HEK293 (cell line): Measurements from ENCODE around the gene FERMT1.

ENCODE experiments used
- CTCF ChIA-PET: fragments of 350-600 bp; formaldehyde crosslinking; extraction: SDS; loops from one replicate; lab custom pipeline; 2021; ENCODE audit warnings: antibody characterized with exemption; lab: Yijun Ruan, JAX
- POLR2A ChIA-PET: fragments of 300-600 bp; formaldehyde crosslinking; extraction: SDS; loops from one replicate; lab custom pipeline; 2020; ENCODE audit warnings: antibody characterized with exemption, inconsistent platforms; lab: Yijun Ruan, JAX
- H3K27ac ChIP-seq: fragments of 200-500 bp; sonication (Bioruptor generic); 2 replicates; pipeline ENCODE4 v1.5.1; 2014; ENCODE audit warnings: low read depth, low read length, control low read depth, inconsistent platforms; ENCODE audit errors: extremely low read depth
- H3K36me3 ChIP-seq, 2 experiments: fragments of 200-500 bp in 1 of 2; sonication (Bioruptor generic) in 1 of 2; 1 replicate in 1 of 2; 2 replicates in 1 of 2; pipeline ENCODE4 v1.5.1; 2014 to 2017; ENCODE audit warnings: inconsistent platforms in 2 of 2, low read length in 2 of 2; ENCODE audit not compliant: control insufficient read depth in 2 of 2, insufficient read depth in 1 of 2
- H3K4me1 ChIP-seq: fragments of 200-500 bp; sonication (Bioruptor generic); 2 replicates; pipeline ENCODE4 v1.5.1; 2014; ENCODE audit warnings: mild to moderate bottlenecking, low read length, inconsistent platforms; ENCODE audit not compliant: control insufficient read depth, insufficient read depth
- H3K4me3 ChIP-seq: 2 replicates; pipeline ENCODE4 v1.5.1; 2011; ENCODE audit warnings: low read depth, mild to moderate bottlenecking, control low read depth, low read length, moderate library complexity
- H3K9me3 ChIP-seq: fragments of 200-500 bp; sonication (Bioruptor generic); 2 replicates; pipeline ENCODE4 v1.5.1; 2014; ENCODE audit warnings: low read depth, low read length, inconsistent platforms; ENCODE audit not compliant: control insufficient read depth, insufficient read depth
- GLIS2 ChIP-seq: fragments of 450-650 bp; formaldehyde crosslinking; IDR thresholded peaks from 2 replicates; pipeline ENCODE4 v1.5.1; 2016; ENCODE audit warnings: missing biosample characterization, missing genetic modification characterization
- KLF1 ChIP-seq: fragments of 450-650 bp; formaldehyde crosslinking; IDR thresholded peaks from 2 replicates; pipeline ENCODE4 v1.5.1; 2016; ENCODE audit warnings: missing biosample characterization, missing genetic modification characterization
- SETDB1 ChIP-seq: IDR thresholded peaks from one replicate; pipeline ENCODE4 v1.6.1; 2017; ENCODE audit warnings: mild to moderate bottlenecking, low read length, moderate library complexity, mixed read lengths; ENCODE audit not compliant: insufficient read length
- SP7 ChIP-seq: fragments of 450-650 bp; formaldehyde crosslinking; IDR thresholded peaks from 2 replicates; pipeline ENCODE4 v1.5.1; 2016; ENCODE audit warnings: missing biosample characterization, missing genetic modification characterization
- TCF7L2 ChIP-seq: IDR thresholded peaks from 2 replicates; pipeline ENCODE4 v1.6.1; 2011; ENCODE audit warnings: low read depth, mild to moderate bottlenecking, inconsistent platforms, low read length, moderate library complexity, borderline replicate concordance
- YY2 ChIP-seq: fragments of 450-650 bp; formaldehyde crosslinking; IDR thresholded peaks from 2 replicates; pipeline ENCODE4 v1.5.1; 2016; ENCODE audit warnings: missing biosample characterization, missing genetic modification characterization
- ZBTB1 ChIP-seq: fragments of 450-650 bp; formaldehyde crosslinking; IDR thresholded peaks from 2 replicates; pipeline ENCODE4 v1.5.1; 2016; ENCODE audit warnings: missing biosample characterization, missing genetic modification characterization
- ZFP69B ChIP-seq: fragments of 450-650 bp; formaldehyde crosslinking; IDR thresholded peaks from 2 replicates; pipeline ENCODE4 v1.5.1; 2016; ENCODE audit warnings: missing biosample characterization, missing genetic modification characterization
- ZNF121 ChIP-seq: fragments of 450-650 bp; formaldehyde crosslinking; IDR thresholded peaks from 2 replicates; pipeline ENCODE4 v1.5.1; 2016; ENCODE audit warnings: missing biosample characterization, missing genetic modification characterization
- ZNF138 ChIP-seq: fragments of 450-650 bp; formaldehyde crosslinking; IDR thresholded peaks from 2 replicates; pipeline ENCODE4 v1.5.1; 2016; ENCODE audit warnings: missing biosample characterization, missing genetic modification characterization, borderline replicate concordance
- ZNF16 ChIP-seq: fragments of 450-650 bp; formaldehyde crosslinking; IDR thresholded peaks from 2 replicates; pipeline ENCODE4 v1.5.1; 2016; ENCODE audit warnings: low read depth, missing biosample characterization, missing genetic modification characterization
- ZNF184 ChIP-seq: fragments of 450-650 bp; IDR thresholded peaks from 2 replicates; pipeline ENCODE4 v1.5.1; 2018; ENCODE audit warnings: missing biosample characterization, mild to moderate bottlenecking, missing genetic modification characterization
- ZNF292 ChIP-seq: fragments of 450-650 bp; formaldehyde crosslinking; IDR thresholded peaks from 2 replicates; pipeline ENCODE4 v1.5.1; 2016; ENCODE audit warnings: low read depth, missing biosample characterization, missing genetic modification characterization, borderline replicate concordance
- ZNF366 ChIP-seq: fragments of 450-650 bp; formaldehyde crosslinking; conservative IDR thresholded peaks from 2 replicates; pipeline ENCODE4 v1.5.1; 2016; ENCODE audit warnings: missing biosample characterization, missing genetic modification characterization
- ZNF558 ChIP-seq: fragments of 450-650 bp; formaldehyde crosslinking; IDR thresholded peaks from 2 replicates; pipeline ENCODE4 v1.5.1; 2016; ENCODE audit warnings: missing biosample characterization, missing genetic modification characterization
- ZNF645 ChIP-seq: fragments of 450-650 bp; formaldehyde crosslinking; IDR thresholded peaks from 2 replicates; pipeline ENCODE4; 2016; ENCODE audit warnings: missing biosample characterization, missing genetic modification characterization
- ZNF76 ChIP-seq: fragments of 450-650 bp; formaldehyde crosslinking; IDR thresholded peaks from 2 replicates; pipeline ENCODE4; 2016; ENCODE audit warnings: low read depth, missing biosample characterization, missing genetic modification characterization, borderline replicate concordance
- ZNF768 ChIP-seq: fragments of 450-650 bp; formaldehyde crosslinking; IDR thresholded peaks from 2 replicates; pipeline ENCODE4 v1.5.1; 2018; ENCODE audit warnings: missing biosample characterization, mild to moderate bottlenecking, missing genetic modification characterization
- ZNF777 ChIP-seq: fragments of 450-650 bp; formaldehyde crosslinking; IDR thresholded peaks from 2 replicates; pipeline ENCODE4 v1.5.1; 2017; ENCODE audit warnings: missing biosample characterization, missing genetic modification characterization, borderline replicate concordance
- TF ChIP-seq, protein P1 (sequence below): fragments of 450-650 bp; formaldehyde crosslinking; IDR thresholded peaks from 2 replicates; pipeline ENCODE4 v1.5.1; 2016; ENCODE audit warnings: missing biosample characterization, missing genetic modification characterization
- TF ChIP-seq, protein P2 (sequence below): IDR thresholded peaks from 2 replicates; pipeline ENCODE4 v1.6.1; 2011; ENCODE audit warnings: mild to moderate bottlenecking, low read depth, low read length, borderline replicate concordance
- TF ChIP-seq, protein P3 (sequence below): fragments of 450-650 bp; formaldehyde crosslinking; IDR thresholded peaks from 2 replicates; pipeline ENCODE4 v1.5.1; 2016; ENCODE audit warnings: missing biosample characterization, missing genetic modification characterization, low read depth

Gene FERMT1

GRCh38 chr20:6099819-6100218, 23.0 kb downstream of the FERMT1 start (continued):
- no peak for TF ChIP-seq ZNF76 (tag by site-specific recombination)
- no peak for TF ChIP-seq ZNF558 (tag by site-specific recombination)
- TF ChIP-seq, protein P1, sequence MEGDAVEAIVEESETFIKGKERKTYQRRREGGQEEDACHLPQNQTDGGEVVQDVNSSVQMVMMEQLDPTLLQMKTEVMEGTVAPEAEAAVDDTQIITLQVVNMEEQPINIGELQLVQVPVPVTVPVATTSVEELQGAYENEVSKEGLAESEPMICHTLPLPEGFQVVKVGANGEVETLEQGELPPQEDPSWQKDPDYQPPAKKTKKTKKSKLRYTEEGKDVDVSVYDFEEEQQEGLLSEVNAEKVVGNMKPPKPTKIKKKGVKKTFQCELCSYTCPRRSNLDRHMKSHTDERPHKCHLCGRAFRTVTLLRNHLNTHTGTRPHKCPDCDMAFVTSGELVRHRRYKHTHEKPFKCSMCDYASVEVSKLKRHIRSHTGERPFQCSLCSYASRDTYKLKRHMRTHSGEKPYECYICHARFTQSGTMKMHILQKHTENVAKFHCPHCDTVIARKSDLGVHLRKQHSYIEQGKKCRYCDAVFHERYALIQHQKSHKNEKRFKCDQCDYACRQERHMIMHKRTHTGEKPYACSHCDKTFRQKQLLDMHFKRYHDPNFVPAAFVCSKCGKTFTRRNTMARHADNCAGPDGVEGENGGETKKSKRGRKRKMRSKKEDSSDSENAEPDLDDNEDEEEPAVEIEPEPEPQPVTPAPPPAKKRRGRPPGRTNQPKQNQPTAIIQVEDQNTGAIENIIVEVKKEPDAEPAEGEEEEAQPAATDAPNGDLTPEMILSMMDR (tag by site-specific recombination), result no peak
- TF ChIP-seq ZNF184 (tag by site-specific recombination), result no peak
- no peak for TF ChIP-seq ZFP69B
- no peak for TF ChIP-seq SETDB1
- TF ChIP-seq, all 188 proteins: peak for 0

DNA sequence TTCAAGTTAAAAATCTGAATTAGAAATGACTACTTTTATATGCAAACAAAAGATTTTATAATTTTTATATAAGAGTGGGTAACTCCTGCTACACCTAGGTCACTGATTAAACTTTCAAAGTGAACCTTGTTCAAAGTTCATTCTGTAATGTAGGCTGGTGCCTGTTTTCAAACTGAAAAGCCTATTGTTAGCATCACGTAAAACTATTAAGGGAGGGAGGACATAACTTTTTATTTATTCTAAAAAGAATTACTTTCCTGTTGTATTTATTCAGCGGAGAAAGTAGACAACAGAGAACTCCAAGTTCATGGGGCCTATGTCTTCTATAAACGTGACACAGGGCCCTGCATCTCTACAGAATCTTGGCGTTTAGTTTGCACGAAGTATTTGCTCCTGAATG, 27.4 kb downstream of the FERMT1 start:
- Histone ChIP-seq H3K9me3 (no peaks in the 10 kb centered on the region), H3K36me3 (no peaks in the 10 kb centered on the region; a peak in 1 of 3 replicates), H3K27ac (no peak overlapping the region), H3K4me3 (no peak overlapping the region), H3K4me1 (no peaks in the 10 kb centered on the region)
- POLR2A ChIA-PET, result no interaction called here
- CTCF ChIA-PET, result no interaction called here
- TF ChIP-seq SP7 (tag by site-specific recombination) (no peak), YY2 (tag by site-specific recombination) (no peak), ZNF292 (tag by site-specific recombination) (no peak), TCF7L2 (no peak), ZNF777 (no peak), ZNF366 (tag by site-specific recombination) (no peak), ZBTB1 (tag by site-specific recombination) (no peak), ZNF138 (no peak), GLIS2 (tag by site-specific recombination) (no peak), ZNF16 (tag by site-specific recombination) (no peak)
- TF ChIP-seq, protein P2, sequence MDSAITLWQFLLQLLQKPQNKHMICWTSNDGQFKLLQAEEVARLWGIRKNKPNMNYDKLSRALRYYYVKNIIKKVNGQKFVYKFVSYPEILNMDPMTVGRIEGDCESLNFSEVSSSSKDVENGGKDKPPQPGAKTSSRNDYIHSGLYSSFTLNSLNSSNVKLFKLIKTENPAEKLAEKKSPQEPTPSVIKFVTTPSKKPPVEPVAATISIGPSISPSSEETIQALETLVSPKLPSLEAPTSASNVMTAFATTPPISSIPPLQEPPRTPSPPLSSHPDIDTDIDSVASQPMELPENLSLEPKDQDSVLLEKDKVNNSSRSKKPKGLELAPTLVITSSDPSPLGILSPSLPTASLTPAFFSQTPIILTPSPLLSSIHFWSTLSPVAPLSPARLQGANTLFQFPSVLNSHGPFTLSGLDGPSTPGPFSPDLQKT, result no peak
- TF ChIP-seq, protein P3, sequence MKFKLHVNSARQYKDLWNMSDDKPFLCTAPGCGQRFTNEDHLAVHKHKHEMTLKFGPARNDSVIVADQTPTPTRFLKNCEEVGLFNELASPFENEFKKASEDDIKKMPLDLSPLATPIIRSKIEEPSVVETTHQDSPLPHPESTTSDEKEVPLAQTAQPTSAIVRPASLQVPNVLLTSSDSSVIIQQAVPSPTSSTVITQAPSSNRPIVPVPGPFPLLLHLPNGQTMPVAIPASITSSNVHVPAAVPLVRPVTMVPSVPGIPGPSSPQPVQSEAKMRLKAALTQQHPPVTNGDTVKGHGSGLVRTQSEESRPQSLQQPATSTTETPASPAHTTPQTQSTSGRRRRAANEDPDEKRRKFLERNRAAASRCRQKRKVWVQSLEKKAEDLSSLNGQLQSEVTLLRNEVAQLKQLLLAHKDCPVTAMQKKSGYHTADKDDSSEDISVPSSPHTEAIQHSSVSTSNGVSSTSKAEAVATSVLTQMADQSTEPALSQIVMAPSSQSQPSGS, result no peak
- TF ChIP-seq, all 188 proteins: peak for 0

DNA sequence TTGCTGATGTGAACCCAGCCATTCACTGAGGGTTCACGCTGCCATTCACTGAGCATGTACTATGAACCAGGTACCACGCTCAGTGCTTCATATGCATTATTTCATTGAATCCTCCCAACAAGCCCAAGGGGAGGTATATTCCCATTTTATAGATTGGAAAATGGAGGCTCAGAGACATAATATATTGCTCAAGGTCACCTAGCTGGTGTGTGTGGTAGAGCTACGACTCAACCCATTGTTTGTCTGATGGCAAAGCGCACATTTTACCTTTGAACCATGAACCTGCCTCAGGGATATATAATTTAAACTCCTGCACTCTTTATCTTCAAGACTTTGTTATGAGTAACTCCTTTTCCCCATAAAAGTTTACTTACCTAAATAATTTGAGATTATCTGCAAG, 28.3 kb downstream of the FERMT1 start:
- CTCF ChIA-PET, result no interaction called here
- Histone ChIP-seq H3K9me3 (no peaks in the 10 kb centered on the region), H3K4me3 (no peak overlapping the region), H3K36me3 (no peaks in the 10 kb centered on the region; a peak in 1 of 3 replicates), H3K27ac (no peak overlapping the region), H3K4me1 (no peaks in the 10 kb centered on the region)
- POLR2A ChIA-PET, result no interaction called here
- no peak for TF ChIP-seq ZNF121 (tag by site-specific recombination)
- no peak for TF ChIP-seq ZNF768 (tag by site-specific recombination)
- TF ChIP-seq KLF1 (tag by site-specific recombination), result no peak
- no peak for TF ChIP-seq ZNF366 (tag by site-specific recombination)
- TF ChIP-seq ZNF645, result no peak
